ENCODE data around the gene DEXI. TPM values are rescaled to one million over a fixed set of nuclear protein-coding genes. Genes with fewer than 3 reads are reported as not detected.

DEXI gene
- total RNA-seq = 96.0 and 97.5 TPM in 2 replicates

DNA sequence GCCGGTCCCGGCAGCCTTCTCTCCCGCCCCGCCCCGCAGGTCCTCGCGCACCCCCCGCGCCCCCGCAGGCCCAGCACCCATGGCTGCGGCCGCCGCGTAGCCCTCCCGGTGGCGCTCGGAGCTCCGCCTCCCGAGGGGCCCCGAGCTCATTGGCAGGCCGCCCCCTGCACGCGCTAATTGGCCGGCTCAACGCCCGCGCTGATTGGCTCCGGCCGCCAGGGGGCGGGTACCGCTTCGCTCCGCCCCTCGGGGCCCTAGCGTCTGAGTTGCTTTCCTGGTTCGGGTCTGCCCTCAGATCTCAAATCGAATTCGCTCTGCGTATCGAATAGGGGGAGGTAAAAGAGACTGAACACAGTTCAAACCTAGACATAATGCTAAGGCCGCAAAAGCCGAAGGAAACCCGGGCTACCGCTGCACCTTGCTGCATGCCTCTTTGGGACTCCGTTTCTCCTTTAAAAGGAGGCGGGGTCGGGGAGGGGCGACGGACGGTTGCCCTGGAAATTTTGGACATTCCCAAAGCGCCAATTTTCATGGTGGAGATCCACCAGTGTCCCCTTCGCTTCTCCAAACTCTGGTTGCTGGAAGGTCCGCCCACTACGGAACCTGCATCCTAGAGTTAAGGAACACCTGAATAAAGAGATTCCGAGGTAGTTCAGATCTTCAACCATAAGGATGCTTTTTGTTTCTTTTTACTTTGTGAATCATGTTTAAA is at the start of gene DEXI:
TSS of gene DEXI (minus strand) at position 117 of the 712 bp plus-strand sequence. CDS start 463 bp downstream, outside the sequence.

GRCh38 chr16:10944249-10945064 is 2.2 kb upstream of the DEXI start, which contains the start of gene CLEC16A:
Gene CLEC16A (plus strand): TSS chr16:10944564. CDS start chr16:10944718, 154 bp downstream.

Other genes starting within 250 kb of the DEXI start
- not detected in 2 replicates for gene TEKT5, start 247.5 kb downstream of the DEXI start, total RNA-seq
- gene NUBP1, start 198.6 kb downstream of the DEXI start, total RNA-seq = 42.2 and 45.3 TPM in 2 replicates
- gene TVP23A, start 123.7 kb downstream of the DEXI start, total RNA-seq = not detected in 2 replicates
- not detected in 2 replicates for gene CIITA, start 65.3 kb downstream of the DEXI start, total RNA-seq
- 14.2 and 15.9 TPM in 2 replicates for gene CLEC16A, start 2.1 kb upstream of the DEXI start, total RNA-seq

All from myometrial cell (primary cell).